ENCODE data around the gene ARGLU1. TPM values are rescaled to one million over a fixed set of nuclear protein-coding genes. Genes with fewer than 3 reads are reported as not detected.

ARGLU1 gene
- total RNA-seq, 1 experiment from 2014 or later: 25.7 TPM

- DNase-seq (ENCODE audit: low read depth): no peak
Observed at GRCh38 chr13:106586648-106587166, 18.8 kb upstream of the ARGLU1 start.

- DNase-seq (ENCODE audit: low read depth): no peak
Observed at GRCh38 chr13:106581225-106581624, 13.3 kb upstream of the ARGLU1 start.

GRCh38 chr13:106575896-106576295 is 8.0 kb upstream of the ARGLU1 start:
- no peak for DNase-seq (ENCODE audit: low read depth)

GRCh38 chr13:106573868-106574267 is 5.9 kb upstream of the ARGLU1 start:
- no peak for DNase-seq (ENCODE audit: low read depth)

GRCh38 chr13:106573284-106573846 is 5.4 kb upstream of the ARGLU1 start:
- DNase-seq (ENCODE audit: low read depth): no peak

- DNase-seq (ENCODE audit: low read depth): no peak
Observed at GRCh38 chr13:106570299-106570852, 2.4 kb upstream of the ARGLU1 start.

GRCh38 chr13:106569233-106570095 is 1.5 kb upstream of the ARGLU1 start:
- DNase-seq (ENCODE audit: low read depth): no peak

GRCh38 chr13:106568299-106569003 is 514 bp upstream of the ARGLU1 start:
- no peak for DNase-seq (ENCODE audit: low read depth)

- peak; percentile 69 for DNase-seq (ENCODE audit: low read depth)
Observed at GRCh38 chr13:106566641-106567473, 1.1 kb downstream of the ARGLU1 start.

- DNase-seq (ENCODE audit: low read depth): no peak
Observed at GRCh38 chr13:106565127-106565775, 2.7 kb downstream of the ARGLU1 start.

- DNase-seq (ENCODE audit: low read depth): no peak
Observed at GRCh38 chr13:106562301-106562700, 5.6 kb downstream of the ARGLU1 start.

GRCh38 chr13:106561551-106562170 is 6.3 kb downstream of the ARGLU1 start:
- DNase-seq (ENCODE audit: low read depth): peak; percentile 6

- DNase-seq (ENCODE audit: low read depth): no peak
Observed at GRCh38 chr13:106560821-106561220, 7.1 kb downstream of the ARGLU1 start.

- DNase-seq (ENCODE audit: low read depth): no peak
Observed at GRCh38 chr13:106558527-106558926, 9.4 kb downstream of the ARGLU1 start.

GRCh38 chr13:106555631-106556328 is 12.2 kb downstream of the ARGLU1 start:
- no peak for DNase-seq (ENCODE audit: low read depth)

GRCh38 chr13:106551751-106552150 is 16.2 kb downstream of the ARGLU1 start:
- DNase-seq (ENCODE audit: low read depth): no peak

GRCh38 chr13:106551350-106551749 is 16.6 kb downstream of the ARGLU1 start:
- no peak for DNase-seq (ENCODE audit: low read depth)

- DNase-seq (ENCODE audit: low read depth): no peak
Observed at GRCh38 chr13:106550570-106551135, 17.3 kb downstream of the ARGLU1 start.

- no peak for DNase-seq (ENCODE audit: low read depth)
Observed at GRCh38 chr13:106548064-106548696, 19.8 kb downstream of the ARGLU1 start.
